GM12891 (cell line): ENCODE data around the gene HYLS1.
"Not testable (repeated sequence)": the region's sequence is repeated elsewhere in the genome, so short reads cannot be mapped to it uniquely, and the experiment has no call there.

Experiments used
- DNase-seq: peaks from one replicate; pipeline ENCODE4 v3.0.0; 2011; ENCODE audit warnings: low spot score; ENCODE audit not compliant: insufficient read length
- FAIRE-seq: peaks from 2 replicates; lab custom pipeline; 2011; peaks lifted over from hg19 to GRCh38; lab: Jason Lieb, UNC
- PAX5 ChIP-seq: IDR thresholded peaks from 2 replicates; pipeline ENCODE4 v1.6.1; 2011; ENCODE audit warnings: low read length, moderate library complexity, mild to moderate bottlenecking; ENCODE audit not compliant: insufficient read depth, severe bottlenecking
- POLR2A ChIP-seq: IDR thresholded peaks from 2 replicates; pipeline ENCODE4 v1.6.1; 2011; ENCODE audit warnings: low read depth, low read length, control low read depth
- POLR2AphosphoS5 ChIP-seq: IDR thresholded peaks from 2 replicates; pipeline ENCODE4 v1.6.1; 2011; ENCODE audit warnings: low read depth, low read length, control low read depth
- POU2F2 ChIP-seq: IDR thresholded peaks from 2 replicates; pipeline ENCODE4 v1.6.1; 2011; ENCODE audit warnings: low read depth, mild to moderate bottlenecking, control low read depth, low read length, moderate library complexity
- SPI1 ChIP-seq: IDR thresholded peaks from 2 replicates; pipeline ENCODE4 v1.6.1; 2011; ENCODE audit warnings: low read depth, low read length, control low read depth
- TAF1 ChIP-seq: IDR thresholded peaks from 2 replicates; pipeline ENCODE4 v1.6.1; 2011; ENCODE audit warnings: low read depth, low read length, control low read depth

Gene HYLS1

DNA sequence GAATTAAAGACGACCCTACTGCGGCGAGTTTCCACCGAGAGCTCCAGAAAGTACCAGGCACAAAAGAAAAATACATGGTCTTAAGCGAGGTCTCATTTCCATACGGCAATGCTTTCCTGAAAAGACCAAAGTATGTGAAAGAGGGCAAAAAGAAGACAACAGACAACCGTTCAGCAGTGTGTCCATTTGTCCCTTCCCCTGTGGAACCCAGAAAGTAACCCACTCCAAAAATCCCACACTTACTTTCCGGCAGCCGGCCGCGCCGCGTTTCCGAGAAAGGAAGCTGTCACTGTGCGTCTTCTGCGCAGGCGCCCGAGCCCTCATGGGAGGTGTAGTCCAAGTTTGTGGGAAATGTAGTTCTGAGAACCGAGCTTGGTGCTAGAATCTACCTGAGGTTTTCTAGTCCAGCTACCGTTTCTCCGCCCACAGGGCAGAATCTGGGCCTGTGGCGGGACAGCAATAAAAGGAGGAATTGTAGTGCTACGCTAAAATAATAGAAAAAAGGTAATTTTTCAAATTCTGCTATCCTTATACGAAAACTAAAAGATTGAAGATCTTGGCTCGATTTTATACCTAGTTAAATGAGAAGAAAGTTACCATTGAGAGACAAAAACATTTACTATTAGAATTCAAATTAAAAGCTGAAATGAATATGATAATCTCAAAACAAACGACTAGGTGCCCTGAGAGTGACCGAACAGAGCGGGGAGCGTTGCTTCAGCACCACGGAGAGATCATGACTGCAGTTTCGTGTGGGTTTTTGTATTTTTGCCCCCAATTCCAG is 15.7 kb downstream of the HYLS1 start, which contains the start of gene PUS3:
TSS of gene PUS3 (minus strand) at position 280 of the 784 bp plus-strand sequence. CDS start 6,922 bp downstream, outside the sequence.
- TF ChIP-seq POU2F2 (0 out of 2 replicates have a peak, but pooled peaks have one; percentile 9), PAX5 (no peak), SPI1 (no peak), TAF1 (no peak; the same call in 1 of the 2 replicates), POLR2A (peak; percentile 77), POLR2AphosphoS5 (peak; percentile 74)
- DNase-seq (peak; percentile 79), FAIRE-seq (peak; percentile 91)

DNA sequence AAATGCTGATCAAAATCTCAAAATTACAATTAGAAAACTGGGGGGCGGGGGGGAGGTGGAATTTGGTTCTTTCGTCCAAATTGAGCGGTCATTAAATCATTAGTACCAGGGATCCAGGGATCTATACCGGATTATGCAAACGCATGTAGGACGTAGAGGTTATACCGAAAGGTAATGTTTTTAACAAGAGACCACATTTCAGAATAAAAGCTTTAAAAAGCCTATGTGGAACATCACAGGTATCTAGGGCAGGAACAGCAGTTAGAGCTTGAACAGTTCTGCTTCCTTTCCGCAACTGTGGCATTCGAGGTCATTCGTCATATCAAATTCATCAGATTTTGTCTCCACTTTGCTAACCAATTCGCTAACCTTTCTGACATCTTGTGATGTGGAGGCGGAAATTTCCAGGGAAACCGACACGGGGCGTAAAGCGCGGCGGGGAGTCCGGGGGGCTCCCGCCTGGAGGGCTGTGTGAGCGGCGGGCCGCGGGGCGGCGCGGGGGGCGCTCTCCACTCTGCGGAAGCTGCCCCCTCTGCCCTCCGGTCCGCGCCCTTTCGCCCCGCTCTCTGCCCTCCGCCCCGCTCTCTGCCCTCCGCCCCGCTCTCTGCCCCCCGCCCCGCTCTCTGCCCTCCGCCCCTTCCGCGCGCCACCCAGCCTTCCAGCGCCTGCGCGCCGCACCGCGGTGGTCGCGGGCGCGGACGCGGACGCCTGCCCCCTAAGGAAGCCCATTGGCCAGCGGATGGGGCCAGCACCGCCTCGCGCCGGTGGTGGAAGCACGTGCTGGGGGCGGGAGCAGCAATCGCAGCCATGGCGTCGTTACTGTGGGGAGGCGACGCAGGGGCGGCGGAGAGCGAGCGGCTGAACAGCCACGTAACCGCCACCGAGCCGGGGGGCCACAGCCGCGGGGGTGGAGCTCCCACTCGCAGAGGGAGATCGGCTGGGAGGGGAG is 16.5 kb downstream of the HYLS1 start, which contains the start of gene DDX25:
TSS of gene DDX25 (plus strand) at position 798 of the 949 bp plus-strand sequence. CDS start at position 808, 10 bp downstream.
- FAIRE-seq, result peak; percentile 56
- DNase-seq, result no peak
- no peak for TF ChIP-seq POLR2AphosphoS5
- TF ChIP-seq POU2F2, result no peak
- no peak for TF ChIP-seq TAF1
- no peak for TF ChIP-seq PAX5
- TF ChIP-seq POLR2A, result no peak
- no peak for TF ChIP-seq SPI1

GRCh38 chr11:125904678-125905077 is 17.2 kb downstream of the HYLS1 start:
- TF ChIP-seq POU2F2, result no peak
- TF ChIP-seq TAF1, result no peak
- TF ChIP-seq SPI1, result no peak
- TF ChIP-seq POLR2A, result no peak
- no peak for TF ChIP-seq POLR2AphosphoS5
- no peak for TF ChIP-seq PAX5
- FAIRE-seq (no peak), DNase-seq (no peak)

- DNase-seq (no peak), FAIRE-seq (no peak)
- no peak for TF ChIP-seq SPI1
- no peak for TF ChIP-seq PAX5
- TF ChIP-seq TAF1, result no peak
- TF ChIP-seq POU2F2, result no peak
- no peak for TF ChIP-seq POLR2AphosphoS5
- TF ChIP-seq POLR2A, result no peak
These were observed 22.9 kb downstream of the HYLS1 start for GRCh38 chr11:125910226-125910849.

- DNase-seq, FAIRE-seq: not testable (repeated sequence)
These were observed 27.1 kb downstream of the HYLS1 start for GRCh38 chr11:125914601-125915000.

GRCh38 chr11:125916683-125917347 is 29.3 kb downstream of the HYLS1 start:
- FAIRE-seq (no peak), DNase-seq (no peak)
- no peak for TF ChIP-seq TAF1
- no peak for TF ChIP-seq SPI1
- TF ChIP-seq PAX5, result no peak
- TF ChIP-seq POLR2AphosphoS5, result no peak
- no peak for TF ChIP-seq POLR2A
- TF ChIP-seq POU2F2, result no peak

GRCh38 chr11:125918140-125918840 is 30.8 kb downstream of the HYLS1 start:
- TF ChIP-seq POLR2AphosphoS5 (no peak), SPI1 (no peak), PAX5 (no peak), TAF1 (no peak), POU2F2 (no peak), POLR2A (no peak)
- DNase-seq (no peak), FAIRE-seq (no peak)

- no peak for DNase-seq
- TF ChIP-seq POU2F2 (no peak), PAX5 (no peak), TAF1 (no peak), POLR2A (no peak), POLR2AphosphoS5 (no peak), SPI1 (no peak)
- no peak for FAIRE-seq
These were observed 33.6 kb downstream of the HYLS1 start for GRCh38 chr11:125921042-125921441.
